Calu3 (cell line): ENCODE data around the gene ERC2. TPM values are rescaled to one million over a fixed set of nuclear protein-coding genes. Genes with fewer than 3 reads are reported as not detected.

Source experiments
- BruUV-seq: library from RNA; stranded (reverse); fragments of 400-500 nt; replicated peaks from 2 replicates; lab custom pipeline; 2021; lab: Mats Ljungman, UMichigan
- CTCF ChIA-PET: fragments of 300-600 bp; sonication (Branson Sonifier 250); formaldehyde crosslinking; loops from one replicate; lab custom pipeline; 2022; ENCODE audit warnings: antibody characterized with exemption; lab: Charles Lee
- DNase-seq: peaks from one replicate; pipeline ENCODE4 v3.0.0; 2022
- H3K27ac Mint-ChIP-seq: one replicate; pipeline ENCODE4 v1.8.0; 2022; ENCODE audit warnings: mixed read lengths; ENCODE audit not compliant: unreplicated experiment
- H3K27me3 Mint-ChIP-seq: one replicate; pipeline ENCODE4 v1.8.0; 2022; ENCODE audit warnings: mixed read lengths; ENCODE audit not compliant: unreplicated experiment
- H3K36me3 Mint-ChIP-seq: one replicate; pipeline ENCODE4 v1.8.0; 2022; ENCODE audit warnings: mild to moderate bottlenecking, moderate library complexity, mixed read lengths; ENCODE audit not compliant: insufficient read depth, unreplicated experiment
- H3K4me1 Mint-ChIP-seq: one replicate; pipeline ENCODE4 v1.8.0; 2022; ENCODE audit warnings: mild to moderate bottlenecking, low read depth, mixed read lengths; ENCODE audit not compliant: unreplicated experiment
- H3K4me3 Mint-ChIP-seq: one replicate; pipeline ENCODE4 v1.8.0; 2022; ENCODE audit warnings: mild to moderate bottlenecking, low read depth, moderate library complexity, mixed read lengths; ENCODE audit not compliant: unreplicated experiment
- H3K9me3 Mint-ChIP-seq: one replicate; pipeline ENCODE4 v1.8.0; 2022; ENCODE audit warnings: low read depth, mixed read lengths; ENCODE audit not compliant: unreplicated experiment
- CTCF ChIP-seq: fragments of 200-600 bp; IDR thresholded peaks from one replicate; pipeline ENCODE4 v1.8.0; 2022; ENCODE audit warnings: antibody characterized with exemption; ENCODE audit not compliant: unreplicated experiment
- intact Hi-C: fragments of 100-400 bp; cut with micrococcal nuclease; formaldehyde crosslinking; loops from one replicate; pipeline ENCODE4 v1.10.0; 2022; ENCODE audit not compliant: unreplicated experiment
- total RNA-seq: library from RNA; stranded (reverse); gene quantifications from 2 replicates; pipeline ENCODE4 v1.2.3, GENCODE V29; 2022

ERC2 gene
- total RNA-seq, 1 experiment from 2014 or later: 0.73 TPM

GRCh38 chr3:55978953-55979352, 489.3 kb downstream of the ERC2 start:
- CTCF ChIA-PET: no interaction called here
- intact Hi-C loops: no loop called here
- no TSS peak for BruUV-seq
- H3K4me1 Mint-ChIP-seq: no peaks in the 10 kb centered on the region
- no peak overlapping the region for H3K4me3 Mint-ChIP-seq
- H3K27ac Mint-ChIP-seq: no peak overlapping the region
- DNase-seq: no peak
- H3K27me3 Mint-ChIP-seq: peaks cover 12% of the 10 kb centered on the region
- H3K36me3 Mint-ChIP-seq: no peaks in the 10 kb centered on the region
- no peak for TF ChIP-seq CTCF
- peaks cover 4% of the 10 kb centered on the region for H3K9me3 Mint-ChIP-seq

DNA sequence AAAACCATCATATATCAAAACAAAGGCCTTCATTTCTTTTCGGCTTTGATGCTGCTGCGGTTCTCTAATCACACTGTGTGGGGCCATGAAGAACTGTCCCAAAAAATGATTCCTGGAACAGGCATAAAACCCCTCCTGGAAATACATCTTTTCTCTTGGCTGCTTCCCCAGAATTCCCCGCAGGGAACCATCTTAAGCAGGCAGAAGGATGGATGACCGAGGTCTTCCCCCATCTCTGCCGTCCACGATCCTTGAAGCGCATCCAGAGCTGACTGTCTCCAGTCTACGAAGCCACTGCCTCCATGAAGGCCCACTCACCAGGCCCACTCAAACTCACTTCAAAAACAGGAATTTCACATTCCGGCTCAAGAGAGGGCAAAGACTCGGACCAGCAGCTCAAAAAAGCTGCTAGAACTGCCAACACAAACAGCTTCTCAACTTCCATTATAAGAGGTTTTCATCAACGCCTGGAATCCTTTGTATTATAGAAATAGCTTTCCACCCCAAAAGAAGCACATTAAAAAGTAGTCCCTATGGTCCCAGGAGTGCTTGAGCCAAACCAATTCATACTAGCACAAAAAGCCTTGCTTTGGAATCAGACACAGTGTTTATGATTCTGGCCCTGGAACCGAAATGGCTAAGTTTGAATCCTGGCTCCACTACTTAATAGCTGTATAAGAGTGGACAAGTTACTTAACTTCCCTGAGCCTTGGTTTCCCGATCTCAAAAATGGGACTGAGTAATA, 493.7 kb downstream of the ERC2 start:
- Mint-ChIP-seq H3K9me3 (peaks cover 4% of the 10 kb centered on the region), H3K27me3 (no peaks in the 10 kb centered on the region), H3K36me3 (no peaks in the 10 kb centered on the region), H3K4me3 (no peak overlapping the region), H3K4me1 (no peaks in the 10 kb centered on the region), H3K27ac (no peak overlapping the region)
- intact Hi-C loops: no loop called here
- no peak for DNase-seq
- TF ChIP-seq CTCF: no peak
- CTCF ChIA-PET: interaction anchor here (1.0 kb wide), 1 partner anchor 12 kb away, joined by 3 read pairs; no protein-coding TSS in a partner anchor
- BruUV-seq: no TSS peak

DNA sequence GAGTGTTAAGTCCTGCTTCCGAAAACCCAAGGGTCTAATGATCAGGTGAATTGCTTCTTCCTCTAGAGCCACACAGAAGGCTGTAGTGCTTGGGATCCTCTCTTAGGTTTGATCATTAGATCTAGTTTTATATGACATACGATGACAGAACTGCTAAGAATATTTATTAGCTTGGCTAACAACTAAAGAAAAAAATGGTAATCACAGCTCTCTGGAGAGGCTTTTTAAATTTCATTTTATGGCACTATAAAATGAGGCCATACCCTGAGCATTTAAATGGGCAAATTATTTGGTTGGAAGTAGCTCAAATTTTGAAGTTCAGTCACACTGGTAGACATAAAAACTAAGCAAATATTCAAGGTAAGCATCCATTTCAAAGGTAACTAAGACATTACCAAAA, 498.6 kb downstream of the ERC2 start:
- BruUV-seq: no TSS peak
- CTCF ChIA-PET: no interaction called here
- H3K9me3 Mint-ChIP-seq: peaks cover 3% of the 10 kb centered on the region
- H3K4me1 Mint-ChIP-seq: no peaks in the 10 kb centered on the region
- TF ChIP-seq CTCF: no peak
- H3K27me3 Mint-ChIP-seq: no peaks in the 10 kb centered on the region
- intact Hi-C loops: no loop called here
- DNase-seq: no peak
- H3K36me3 Mint-ChIP-seq: no peaks in the 10 kb centered on the region
- no peak overlapping the region for H3K27ac Mint-ChIP-seq
- H3K4me3 Mint-ChIP-seq: no peak overlapping the region

GRCh38 chr3:55968331-55968730, 499.9 kb downstream of the ERC2 start:
- no TSS peak for BruUV-seq
- Mint-ChIP-seq H3K4me1 (no peaks in the 10 kb centered on the region), H3K36me3 (no peaks in the 10 kb centered on the region), H3K27ac (no peak overlapping the region), H3K9me3 (peaks cover 3% of the 10 kb centered on the region), H3K4me3 (no peak overlapping the region), H3K27me3 (no peaks in the 10 kb centered on the region)
- no peak for DNase-seq
- CTCF ChIA-PET: no interaction called here
- intact Hi-C loops: no loop called here
- no peak for TF ChIP-seq CTCF
